CD4-positive, alpha-beta memory T cell (primary cell): ENCODE data around the gene HCRT. TPM values are rescaled to one million over a fixed set of nuclear protein-coding genes. Genes with fewer than 3 reads are reported as not detected.

Source experiments
- CTCF ChIA-PET: fragments of 350-600 bp; sonication (Branson Sonifier 250); formaldehyde crosslinking; loops from one replicate; lab custom pipeline; 2021; ENCODE audit warnings: inconsistent platforms; ENCODE audit not compliant: partially characterized antibody; lab: Charles Lee
- POLR2A ChIA-PET: fragments of 350-600 bp; sonication (Branson Sonifier 250); formaldehyde crosslinking; loops from one replicate; lab custom pipeline; 2021; ENCODE audit not compliant: partially characterized antibody; lab: Charles Lee
- DNase-seq, 5 donors: peaks; one replicate each; pipeline versions ENCODE4 v3.0.0 to v3.0.0-alpha.2; 2020 to 2022; ENCODE audit warnings: mixed read lengths in 1 of 5
- H3K27ac ChIP-seq: one replicate; pipeline ENCODE4 v1.7.0; 2013; ENCODE audit warnings: low read depth, low read length
- H3K27me3 ChIP-seq: 2 replicates; pipeline ENCODE4 v1.7.0; 2013; ENCODE audit warnings: mild to moderate bottlenecking, low read length, moderate library complexity; ENCODE audit not compliant: insufficient read depth
- H3K36me3 ChIP-seq: 2 replicates; pipeline ENCODE4 v1.7.0; 2013; ENCODE audit warnings: mild to moderate bottlenecking, low read length, moderate library complexity; ENCODE audit not compliant: insufficient read depth
- H3K4me1 ChIP-seq: 2 replicates; pipeline ENCODE4 v1.7.0; 2013; ENCODE audit warnings: mild to moderate bottlenecking, low read length, moderate library complexity; ENCODE audit not compliant: insufficient read depth
- H3K4me3 ChIP-seq, 2 donors: one replicate each; pipeline ENCODE4 v1.7.0; 2013; ENCODE audit warnings: low read length in 2 of 2, mild to moderate bottlenecking in 1 of 2
- H3K9me3 ChIP-seq, 2 donors: one replicate each; pipeline ENCODE4 v1.7.0; 2013; ENCODE audit warnings: low read length in 2 of 2, control low read depth in 1 of 2; ENCODE audit not compliant: control insufficient read depth in 1 of 2
- H3K27ac Mint-ChIP-seq, 7 donors: one replicate each; pipeline ENCODE4 v1.8.0; 2020 to 2021; ENCODE audit warnings: mixed read lengths in 7 of 7, mild to moderate bottlenecking in 6 of 7, inconsistent platforms in 3 of 7, moderate library complexity in 3 of 7
- H3K27me3 Mint-ChIP-seq, 2 donors: one replicate each; pipeline ENCODE4 v1.8.0; 2020 to 2021; ENCODE audit warnings: mixed read lengths in 2 of 2
- H3K36me3 Mint-ChIP-seq, 2 donors: one replicate each; pipeline ENCODE4 v1.8.0; 2020 to 2021; ENCODE audit warnings: mixed read lengths in 2 of 2, inconsistent platforms in 1 of 2, mild to moderate bottlenecking in 1 of 2
- H3K4me1 Mint-ChIP-seq, 4 donors: one replicate each; pipeline ENCODE4 v1.8.0; 2020 to 2021; ENCODE audit warnings: mixed read lengths in 4 of 4, mild to moderate bottlenecking in 1 of 4
- H3K4me3 Mint-ChIP-seq, 8 donors: one replicate each; pipeline ENCODE4 v1.8.0; 2020 to 2021; ENCODE audit warnings: mixed read lengths in 8 of 8, mild to moderate bottlenecking in 7 of 8, moderate library complexity in 6 of 8, inconsistent platforms in 3 of 8
- H3K9me3 Mint-ChIP-seq, 8 donors: one replicate each; pipeline ENCODE4 v1.8.0; 2020 to 2021; ENCODE audit warnings: mixed read lengths in 8 of 8, mild to moderate bottlenecking in 5 of 8, inconsistent platforms in 3 of 8, moderate library complexity in 1 of 8
- intact Hi-C: fragments of 100-400 bp; cut with micrococcal nuclease; formaldehyde crosslinking; loops from one replicate; pipeline ENCODE4 v1.15.1; 2023
- polyA plus RNA-seq, 2 donors: library from polyadenylated mRNA; unstranded; fragments of 300-500 nt; fragmentation: Illumina TruSeq; gene quantifications; one replicate each; pipeline ENCODE4 v1.2.3, GENCODE V29; 2021
- total RNA-seq, 2 experiments: library from RNA; stranded (reverse); gene quantifications; one replicate each; pipeline ENCODE4 v1.2.3, GENCODE V29; 2021

HCRT gene
- total and polyA plus RNA-seq, 4 experiments from 2014 or later, result not detected

- H3K27ac Mint-ChIP-seq, result peak overlapping the region; percentile 47 to 82 (median 68)
- intact Hi-C loops, result no loop called here
- H3K4me1 Mint-ChIP-seq, result peaks cover 43 to 80% (median 59%) of the 10 kb centered on the region in 4 donors
- H3K27me3 Mint-ChIP-seq, result no peaks in the 10 kb centered on the region
- CTCF ChIA-PET, result interaction anchor here (1.0 to 1.9 kb wide), 6 partner anchors 18 to 177 kb away, joined by 3 to 6 read pairs (median 3); partner anchors contain the start of gene GHDC
- no peaks in the 10 kb centered on the region for H3K9me3 ChIP-seq
- POLR2A ChIA-PET, result interaction anchor here (0.8 to 1.6 kb wide), 4 partner anchors 14 to 47 kb away, joined by 3 to 5 read pairs (median 3); partner anchors contain the start of gene RAB5C
- no peak for DNase-seq
- H3K9me3 Mint-ChIP-seq, result no peaks in the 10 kb centered on the region
- H3K36me3 ChIP-seq, result peaks cover 7% of the 10 kb centered on the region
- H3K4me3 Mint-ChIP-seq, result peak overlapping the region in 4 of 8 donors; percentile 6 to 56 (median 10)
- no peak overlapping the region for H3K4me3 ChIP-seq
- H3K4me1 ChIP-seq, result peaks cover 71% of the 10 kb centered on the region
- no peaks in the 10 kb centered on the region for H3K27me3 ChIP-seq
- H3K27ac ChIP-seq, result no peak overlapping the region
- H3K36me3 Mint-ChIP-seq, result peaks cover 7 to 49% of the 10 kb centered on the region in 2 donors
Measured at GRCh38 chr17:42135664-42136653, 49.3 kb downstream of the HCRT start.

- ChIA-PET CTCF (interaction anchor here (0.6 kb wide), 1 partner anchor 175 kb away, joined by 3 read pairs; no protein-coding TSS in a partner anchor), POLR2A (interaction anchor here (1.0 to 1.7 kb wide), 3 partner anchors 13 to 115 kb away, joined by 3 to 5 read pairs (median 5); partner anchors contain the start of gene NKIRAS2)
- no peaks in the 10 kb centered on the region for H3K9me3 ChIP-seq
- no peak for DNase-seq
- H3K4me1 ChIP-seq, result peaks cover 71% of the 10 kb centered on the region
- peaks cover 14% of the 10 kb centered on the region for H3K36me3 ChIP-seq
- Mint-ChIP-seq H3K27ac (peak overlapping the region in 4 of 7 donors; percentile 35 to 72 (median 56)), H3K9me3 (no peaks in the 10 kb centered on the region), H3K4me3 (no peak overlapping the region), H3K4me1 (peaks cover 45 to 78% (median 61%) of the 10 kb centered on the region in 4 donors), H3K36me3 (peaks cover 10 to 54% of the 10 kb centered on the region in 2 donors), H3K27me3 (no peaks in the 10 kb centered on the region)
- no peak overlapping the region for H3K4me3 ChIP-seq
- H3K27ac ChIP-seq, result no peak overlapping the region
- H3K27me3 ChIP-seq, result no peaks in the 10 kb centered on the region
- intact Hi-C loops, result no loop called here
Measured at GRCh38 chr17:42135151-42135550, 50.1 kb downstream of the HCRT start.

Other genes with a start within 250 kb of the HCRT start
- gene CNP, start 218.7 kb downstream of the HCRT start, total RNA-seq, result 10 to 100 TPM; 31.0 to 36.9 TPM
- 10 to 100 TPM; 23.6 to 35.7 TPM for gene CNP, start 218.7 kb downstream of the HCRT start, polyA plus RNA-seq
- gene DNAJC7, start 168.0 kb downstream of the HCRT start, total RNA-seq, result 100 to 1,000 TPM; 106 to 112 TPM
- gene DNAJC7, start 168.0 kb downstream of the HCRT start, polyA plus RNA-seq, result 10 to 100 TPM; 45.2 to 67.2 TPM
- gene NKIRAS2, start 165.4 kb downstream of the HCRT start, total RNA-seq, result 10 to 100 TPM; 19.7 TPM
- 10 to 100 TPM; 22.0 to 28.8 TPM for gene NKIRAS2, start 165.4 kb downstream of the HCRT start, polyA plus RNA-seq
- gene C17orf113, start 134.9 kb downstream of the HCRT start, total RNA-seq, result under 1 TPM; 0.76 to 0.97 TPM
- gene C17orf113, start 134.9 kb downstream of the HCRT start, polyA plus RNA-seq, result under 1 TPM; 0.39 to 0.53 TPM
- under 1 TPM in 1 of 2 experiments, not detected in 1; 0.36 TPM for gene ZNF385C, start 87.0 kb downstream of the HCRT start, total RNA-seq
- not detected for gene ZNF385C, start 87.0 kb downstream of the HCRT start, polyA plus RNA-seq
- 10 to 100 TPM; 41.8 to 43.3 TPM for gene DHX58, start 72.7 kb downstream of the HCRT start, total RNA-seq
- gene DHX58, start 72.7 kb downstream of the HCRT start, polyA plus RNA-seq, result 10 to 100 TPM; 11.9 to 19.3 TPM
- gene KAT2A, start 64.1 kb downstream of the HCRT start, total RNA-seq, result 10 to 100 TPM; 38.5 to 39.9 TPM
- gene KAT2A, start 64.1 kb downstream of the HCRT start, polyA plus RNA-seq, result 1 to 10 TPM; 5.9 to 7.3 TPM
- gene HSPB9, start 62.6 kb downstream of the HCRT start, total RNA-seq, result not detected
- gene HSPB9, start 62.6 kb downstream of the HCRT start, polyA plus RNA-seq, result not detected
- 10 to 100 TPM; 77.7 to 80.6 TPM for gene RAB5C, start 30.5 kb downstream of the HCRT start, total RNA-seq
- gene RAB5C, start 30.5 kb downstream of the HCRT start, polyA plus RNA-seq, result 10 to 100 TPM; 63.4 to 73.1 TPM
- under 1 TPM; 0.09 to 0.11 TPM for gene KCNH4, start 4.3 kb downstream of the HCRT start, total RNA-seq
- not detected for gene KCNH4, start 4.3 kb downstream of the HCRT start, polyA plus RNA-seq
- gene GHDC, start 9.0 kb upstream of the HCRT start, total RNA-seq, result 10 to 100 TPM; 23.9 to 25.3 TPM
- 10 to 100 TPM; 12.9 to 17.9 TPM for gene GHDC, start 9.0 kb upstream of the HCRT start, polyA plus RNA-seq
- gene STAT5B, start 90.9 kb upstream of the HCRT start, total RNA-seq, result 100 to 1,000 TPM; 244 to 261 TPM
- 100 to 1,000 TPM in 1 of 2 donors, 10 to 100 TPM in 1; 91.3 to 146 TPM for gene STAT5B, start 90.9 kb upstream of the HCRT start, polyA plus RNA-seq
- 100 to 1,000 TPM; 130 to 133 TPM for gene STAT5A, start 103.0 kb upstream of the HCRT start, total RNA-seq
- gene STAT5A, start 103.0 kb upstream of the HCRT start, polyA plus RNA-seq, result 10 to 100 TPM; 66.7 to 94.6 TPM
- 100 to 1,000 TPM; 129 to 131 TPM for gene STAT3, start 203.0 kb upstream of the HCRT start, total RNA-seq
- gene STAT3, start 203.0 kb upstream of the HCRT start, polyA plus RNA-seq, result 100 to 1,000 TPM; 103 to 147 TPM
- gene CAVIN1, start 237.8 kb upstream of the HCRT start, total RNA-seq, result under 1 TPM; 0.52 to 0.61 TPM
- 1 to 10 TPM in 1 of 2 donors, not detected in 1; 1.5 TPM for gene CAVIN1, start 237.8 kb upstream of the HCRT start, polyA plus RNA-seq